ENCODE measurements around the gene SMCO1. TPM values are rescaled to one million over a fixed set of nuclear protein-coding genes. Genes with fewer than 3 reads are reported as not detected.
"Not testable (repeated sequence)": the region's sequence is repeated elsewhere in the genome, so short reads cannot be mapped to it uniquely, and the experiment has no call there.

The SMCO1 gene
- total RNA-seq, 1 experiment from 2014 or later: not detected

- Histone ChIP-seq H3K36me3 (ENCODE audit: insufficient read depth, low read length) (peaks cover 71% of the 10 kb centered on the region), H3K9ac (ENCODE audit: low read length) (no peak overlapping the region), H3K27ac (ENCODE audit: low read length) (no peak overlapping the region), H3K4me2 (ENCODE audit: low read depth, low read length, poor library complexity, severe bottlenecking) (no peak overlapping the region), H4K20me1 (ENCODE audit: insufficient read depth, low read depth, low read length) (no peaks in the 10 kb centered on the region), H3K27me3 (ENCODE audit: low read length) (no peaks in the 10 kb centered on the region), H3K9me3 (ENCODE audit: low read length) (no peaks in the 10 kb centered on the region), H3K9me2 (replicated peaks; ENCODE audit: insufficient read depth, low read length) (no peaks in the 10 kb centered on the region), H3K4me1 (ENCODE audit: low read length) (no peaks in the 10 kb centered on the region; the same call in 1 of the 2 replicates), H2AFZ (ENCODE audit: low read length) (no peak overlapping the region), H3K4me3 (ENCODE audit: low read length) (no peak overlapping the region), H3K79me2 (ENCODE audit: low read length) (peaks cover 69% of the 10 kb centered on the region)
- DNase-seq: no peak
These were observed 43.6 kb downstream of the SMCO1 start for GRCh38 chr3:196471551-196471950.

- H3K4me3 ChIP-seq (ENCODE audit: low read length); H3K9me3 ChIP-seq (ENCODE audit: low read length); DNase-seq; H3K27me3 ChIP-seq (ENCODE audit: low read length); H3K9me2 ChIP-seq (replicated peaks; ENCODE audit: insufficient read depth, low read length); H3K4me1 ChIP-seq (ENCODE audit: low read length); H4K20me1 ChIP-seq (ENCODE audit: insufficient read depth, low read depth, low read length); H2AFZ ChIP-seq (ENCODE audit: low read length); H3K27ac ChIP-seq (ENCODE audit: low read length); H3K4me2 ChIP-seq (ENCODE audit: low read depth, low read length, poor library complexity, severe bottlenecking); H3K9ac ChIP-seq (ENCODE audit: low read length): not testable (repeated sequence)
- Histone ChIP-seq H3K79me2 (ENCODE audit: low read length) (peaks cover 70% of the 10 kb centered on the region), H3K36me3 (ENCODE audit: insufficient read depth, low read length) (peaks cover 66% of the 10 kb centered on the region)
These were observed 45.0 kb downstream of the SMCO1 start for GRCh38 chr3:196470182-196470581.

GRCh38 chr3:196463804-196464203 is 51.3 kb downstream of the SMCO1 start:
- DNase-seq: no peak
- Histone ChIP-seq H3K9me2 (replicated peaks; ENCODE audit: insufficient read depth, low read length) (peaks cover 3% of the 10 kb centered on the region; the same call in 1 of the 2 replicates), H3K9me3 (ENCODE audit: low read length) (no peaks in the 10 kb centered on the region)

GRCh38 chr3:196463478-196463756 is 51.7 kb downstream of the SMCO1 start:
- no peaks in the 10 kb centered on the region for H3K4me1 ChIP-seq (ENCODE audit: low read length)
- peaks cover 14% of the 10 kb centered on the region for H3K36me3 ChIP-seq (ENCODE audit: insufficient read depth, low read length)
- no peak overlapping the region for H2AFZ ChIP-seq (ENCODE audit: low read length)
- H3K9me2 ChIP-seq (replicated peaks; ENCODE audit: insufficient read depth, low read length): peaks cover 3% of the 10 kb centered on the region; the same call in 1 of the 2 replicates
- no peaks in the 10 kb centered on the region for H3K9me3 ChIP-seq (ENCODE audit: low read length)
- H3K79me2 ChIP-seq (ENCODE audit: low read length): peaks cover 21% of the 10 kb centered on the region
- no peaks in the 10 kb centered on the region for H4K20me1 ChIP-seq (ENCODE audit: insufficient read depth, low read depth, low read length)
- no peak overlapping the region for H3K27ac ChIP-seq (ENCODE audit: low read length)
- no peak for DNase-seq
- H3K27me3 ChIP-seq (ENCODE audit: low read length): no peaks in the 10 kb centered on the region
- no peak overlapping the region for H3K4me3 ChIP-seq (ENCODE audit: low read length)
- H3K9ac ChIP-seq (ENCODE audit: low read length): no peak overlapping the region
- no peak overlapping the region for H3K4me2 ChIP-seq (ENCODE audit: low read depth, low read length, poor library complexity, severe bottlenecking)

More at GRCh38 chr3:196463804-196464203, 51.3 kb downstream of the SMCO1 start:
- Histone ChIP-seq H3K27ac (ENCODE audit: low read length) (no peak overlapping the region), H3K79me2 (ENCODE audit: low read length) (peaks cover 24% of the 10 kb centered on the region), H3K4me2 (ENCODE audit: low read depth, low read length, poor library complexity, severe bottlenecking) (no peak overlapping the region), H3K27me3 (ENCODE audit: low read length) (no peaks in the 10 kb centered on the region), H3K4me1 (ENCODE audit: low read length) (no peaks in the 10 kb centered on the region), H3K4me3 (ENCODE audit: low read length) (no peak overlapping the region), H4K20me1 (ENCODE audit: insufficient read depth, low read depth, low read length) (no peaks in the 10 kb centered on the region), H2AFZ (ENCODE audit: low read length) (no peak overlapping the region), H3K9ac (ENCODE audit: low read length) (no peak overlapping the region), H3K36me3 (ENCODE audit: insufficient read depth, low read length) (peaks cover 18% of the 10 kb centered on the region)

GRCh38 chr3:196462680-196463477 is 52.3 kb downstream of the SMCO1 start:
- H3K4me3 ChIP-seq (ENCODE audit: low read length); H2AFZ ChIP-seq (ENCODE audit: low read length); H3K9me3 ChIP-seq (ENCODE audit: low read length); H3K27me3 ChIP-seq (ENCODE audit: low read length); H3K9me2 ChIP-seq (replicated peaks; ENCODE audit: insufficient read depth, low read length); H4K20me1 ChIP-seq (ENCODE audit: insufficient read depth, low read depth, low read length); H3K9ac ChIP-seq (ENCODE audit: low read length); H3K27ac ChIP-seq (ENCODE audit: low read length); H3K4me2 ChIP-seq (ENCODE audit: low read depth, low read length, poor library complexity, severe bottlenecking); DNase-seq; H3K4me1 ChIP-seq (ENCODE audit: low read length): not testable (repeated sequence)
- Histone ChIP-seq H3K36me3 (ENCODE audit: insufficient read depth, low read length) (peaks cover 10% of the 10 kb centered on the region), H3K79me2 (ENCODE audit: low read length) (peaks cover 17% of the 10 kb centered on the region)

GRCh38 chr3:196458063-196458462 is 57.1 kb downstream of the SMCO1 start:
- H2AFZ ChIP-seq (ENCODE audit: low read length): no peak overlapping the region
- no peaks in the 10 kb centered on the region for H3K9me3 ChIP-seq (ENCODE audit: low read length)
- no peaks in the 10 kb centered on the region for H4K20me1 ChIP-seq (ENCODE audit: insufficient read depth, low read depth, low read length)
- no peaks in the 10 kb centered on the region for H3K79me2 ChIP-seq (ENCODE audit: low read length)
- no peak overlapping the region for H3K4me3 ChIP-seq (ENCODE audit: low read length)
- H3K4me2 ChIP-seq (ENCODE audit: low read depth, low read length, poor library complexity, severe bottlenecking): no peak overlapping the region
- H3K27ac ChIP-seq (ENCODE audit: low read length): no peak overlapping the region
- no peak for DNase-seq
- no peaks in the 10 kb centered on the region for H3K4me1 ChIP-seq (ENCODE audit: low read length)
- no peaks in the 10 kb centered on the region for H3K27me3 ChIP-seq (ENCODE audit: low read length)
- H3K9me2 ChIP-seq (replicated peaks; ENCODE audit: insufficient read depth, low read length): peaks cover 3% of the 10 kb centered on the region; the same call in 1 of the 2 replicates
- no peaks in the 10 kb centered on the region for H3K36me3 ChIP-seq (ENCODE audit: insufficient read depth, low read length)
- H3K9ac ChIP-seq (ENCODE audit: low read length): no peak overlapping the region

GRCh38 chr3:196457470-196457869 is 57.7 kb downstream of the SMCO1 start:
- H3K27ac ChIP-seq (ENCODE audit: low read length); H3K4me3 ChIP-seq (ENCODE audit: low read length); H4K20me1 ChIP-seq (ENCODE audit: insufficient read depth, low read depth, low read length); H3K9me2 ChIP-seq (replicated peaks; ENCODE audit: insufficient read depth, low read length); H3K4me2 ChIP-seq (ENCODE audit: low read depth, low read length, poor library complexity, severe bottlenecking); H2AFZ ChIP-seq (ENCODE audit: low read length); H3K9ac ChIP-seq (ENCODE audit: low read length); H3K4me1 ChIP-seq (ENCODE audit: low read length); H3K9me3 ChIP-seq (ENCODE audit: low read length); H3K27me3 ChIP-seq (ENCODE audit: low read length); H3K36me3 ChIP-seq (ENCODE audit: insufficient read depth, low read length); H3K79me2 ChIP-seq (ENCODE audit: low read length): not testable (repeated sequence)
- DNase-seq: peak; percentile 58

All from Karpas-422 (cell line).